Activated T-helper 1 cell treated with anti-CD3 and anti-CD28 coated beads, Interleukin-12 subunit alpha, Interleukin-12 subunit beta, Interleukin-2, Interleukin-4 antibody, amounts not matched to agents 30 ng/mL and 10 ng/mL and 1 ng/mL, durations not matched to agents 14 hours and 24 hours and 36 hours (primary cell): ENCODE data around the gene ETHE1. TPM values are rescaled to one million over a fixed set of nuclear protein-coding genes. Genes with fewer than 3 reads are reported as not detected.
"Not testable (repeated sequence)": the region's sequence is repeated elsewhere in the genome, so short reads cannot be mapped to it uniquely, and the experiment has no call there.

ENCODE experiments used
- DNase-seq: peaks from one replicate; pipeline ENCODE4 v3.0.0; 2021; ENCODE audit warnings: low spot score
- H3K27ac Mint-ChIP-seq: one replicate; pipeline ENCODE4 v1.8.0; 2021; ENCODE audit warnings: mild to moderate bottlenecking, mixed read lengths
- H3K27me3 Mint-ChIP-seq: one replicate; pipeline ENCODE4 v1.8.0; 2022; ENCODE audit warnings: mild to moderate bottlenecking, moderate library complexity, mixed read lengths; ENCODE audit not compliant: insufficient read depth
- H3K36me3 Mint-ChIP-seq: one replicate; pipeline ENCODE4 v1.8.0; 2021; ENCODE audit warnings: low read depth, mixed read lengths
- H3K4me1 Mint-ChIP-seq: one replicate; pipeline ENCODE4 v1.8.0; 2021; ENCODE audit warnings: low read depth, mixed read lengths
- H3K4me3 Mint-ChIP-seq: one replicate; pipeline ENCODE4 v1.8.0; 2021; ENCODE audit warnings: mild to moderate bottlenecking, moderate library complexity, mixed read lengths
- H3K9me3 Mint-ChIP-seq: one replicate; pipeline ENCODE4 v1.8.0; 2021; ENCODE audit warnings: mixed read lengths
- intact Hi-C: fragments of 100-400 bp; cut with micrococcal nuclease; formaldehyde crosslinking; loops from one replicate; pipeline ENCODE4 v1.15.1; 2024
- total RNA-seq: library from RNA; stranded (reverse); gene quantifications from 2 replicates; pipeline ENCODE4 v1.2.3, GENCODE V29; 2022

ETHE1 gene
- total RNA-seq, 1 donor from 2014 or later, result 55.4 TPM

DNA sequence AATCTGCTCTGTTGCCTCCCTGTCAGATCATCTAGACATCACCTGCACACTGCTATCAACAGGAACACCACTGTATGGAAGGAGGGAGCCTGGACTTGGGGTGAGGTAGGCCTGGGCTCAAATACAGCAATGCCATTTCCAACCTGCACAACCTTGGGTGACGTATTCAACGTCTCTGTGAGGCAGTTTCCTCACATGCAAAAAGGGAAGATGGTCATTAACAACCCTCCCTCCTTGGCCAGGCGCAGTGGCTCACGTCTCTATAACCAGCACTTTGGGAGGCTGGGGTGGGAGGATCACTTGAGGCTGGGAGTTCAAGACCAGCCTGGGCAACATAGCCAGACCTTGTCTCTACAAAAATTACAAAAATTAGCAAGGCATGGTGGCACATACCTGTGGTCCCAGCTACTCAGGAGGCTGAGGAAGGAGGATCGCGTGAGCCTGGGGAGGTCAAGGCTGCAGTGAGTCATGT, 35.3 kb upstream of the ETHE1 start:
- no peak for DNase-seq
- no peaks in the 10 kb centered on the region for H3K27me3 Mint-ChIP-seq
- H3K36me3 Mint-ChIP-seq, result peaks cover 23% of the 10 kb centered on the region
- peaks cover 32% of the 10 kb centered on the region for H3K4me1 Mint-ChIP-seq
- H3K9me3 Mint-ChIP-seq, result no peaks in the 10 kb centered on the region
- H3K4me3 Mint-ChIP-seq, result peak overlapping the region; percentile 51
- intact Hi-C loops, result loop anchor here (1.0 to 2.0 kb wide), 4 partner anchors 13 to 57 kb away; partner anchors contain the start of genes IRGQ, PINLYP, XRCC1 and ZNF428
- H3K27ac Mint-ChIP-seq, result peak overlapping the region; percentile 74

DNA sequence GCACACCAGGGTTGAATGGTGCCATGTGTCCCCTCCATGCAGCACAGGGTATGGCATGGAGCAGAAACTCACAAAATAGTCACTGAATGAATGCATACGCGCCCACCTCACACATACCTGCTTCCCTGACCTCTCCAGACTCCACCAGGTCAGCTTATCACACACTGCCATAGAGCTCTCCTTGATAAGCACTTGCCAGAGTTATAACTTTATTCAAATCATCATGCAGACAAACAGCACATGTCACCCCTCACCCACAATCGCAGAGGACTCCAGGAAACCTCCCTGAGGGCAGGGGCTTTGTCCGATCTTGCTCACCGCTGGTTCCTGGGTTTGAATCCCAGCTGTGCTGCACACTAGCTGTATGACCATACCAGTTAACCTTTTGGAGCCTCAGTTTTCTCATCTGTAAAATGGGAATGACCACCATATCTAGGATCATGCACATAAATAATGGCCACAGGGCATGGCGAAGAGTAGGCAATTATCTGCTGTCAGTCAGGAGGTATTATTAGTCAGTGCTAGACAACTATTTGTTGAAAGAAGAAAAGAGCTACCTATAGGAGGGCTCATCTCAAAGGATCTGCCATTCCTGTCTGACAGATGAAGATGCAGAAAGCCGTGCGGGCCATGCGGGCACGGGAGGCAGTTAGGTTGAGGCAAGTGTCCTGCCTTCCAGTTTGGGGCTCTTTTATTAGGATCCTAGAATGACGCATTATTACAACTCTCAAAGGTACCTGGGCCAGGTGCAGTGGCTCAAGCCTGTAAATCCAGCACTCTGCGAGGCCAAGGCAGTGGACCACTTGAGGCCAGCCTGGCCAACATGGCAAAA, 34.4 kb upstream of the ETHE1 start:
- Mint-ChIP-seq H3K36me3 (peaks cover 21% of the 10 kb centered on the region), H3K27me3 (no peaks in the 10 kb centered on the region), H3K4me1 (peaks cover 32% of the 10 kb centered on the region), H3K4me3 (no peak overlapping the region), H3K27ac (peak overlapping the region; percentile 74), H3K9me3 (no peaks in the 10 kb centered on the region)
- intact Hi-C loops, result no loop called here
- no peak for DNase-seq

DNA sequence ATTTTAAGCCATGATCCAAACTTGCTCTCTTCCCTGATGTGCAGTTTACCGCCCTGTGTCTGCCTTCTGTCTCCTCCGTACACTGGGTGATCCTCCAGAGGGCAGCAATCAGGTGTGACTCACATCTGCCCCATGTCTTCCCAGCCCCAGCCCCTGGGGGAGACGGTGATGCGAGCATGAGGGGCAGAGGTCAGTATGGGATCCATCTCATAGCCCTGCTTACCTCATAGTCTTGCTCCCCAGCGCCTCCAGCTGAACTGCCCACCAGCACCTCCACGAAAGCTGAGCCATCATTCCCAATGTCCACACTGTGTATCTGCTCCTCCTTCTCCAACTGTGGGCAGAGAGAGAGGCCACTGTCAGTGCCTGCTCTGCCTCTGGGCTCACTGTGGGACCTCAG, 33.7 kb upstream of the ETHE1 start:
- Mint-ChIP-seq H3K4me3 (no peak overlapping the region), H3K27me3 (no peaks in the 10 kb centered on the region), H3K4me1 (peaks cover 32% of the 10 kb centered on the region), H3K27ac (no peak overlapping the region), H3K36me3 (peaks cover 21% of the 10 kb centered on the region), H3K9me3 (no peaks in the 10 kb centered on the region)
- no peak for DNase-seq
- intact Hi-C loops, result no loop called here

DNA sequence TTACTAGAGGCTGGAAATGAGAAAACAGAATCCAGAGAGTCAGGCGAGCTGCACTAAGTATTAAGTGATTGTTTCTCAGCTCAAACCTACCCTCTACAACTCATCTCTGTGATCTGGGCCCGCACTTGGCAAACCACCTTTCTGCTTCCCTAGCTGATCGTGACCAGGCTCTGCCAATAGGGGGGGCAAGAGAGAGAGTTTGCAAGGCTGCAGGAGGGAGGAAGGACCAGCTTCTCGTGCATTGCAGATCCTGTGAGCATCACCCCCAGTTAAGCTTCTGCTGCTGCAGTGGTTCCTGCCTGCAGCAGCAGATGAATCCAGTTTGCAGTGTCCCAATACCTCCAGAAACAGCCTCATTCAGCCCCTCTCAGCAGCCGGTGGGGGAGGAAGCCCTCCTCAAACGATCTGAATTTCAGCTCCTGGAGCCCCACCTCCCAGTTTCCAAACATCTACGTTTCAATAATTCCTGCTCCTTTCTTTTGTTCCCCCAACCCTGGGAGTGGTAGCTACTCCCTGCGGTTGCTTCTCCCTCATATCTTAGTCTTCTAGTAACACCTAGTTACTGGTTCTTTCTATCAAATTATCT, 28.3 kb upstream of the ETHE1 start:
- no peak overlapping the region for H3K4me3 Mint-ChIP-seq
- DNase-seq, result peak; percentile 75
- H3K4me1 Mint-ChIP-seq, result peaks cover 9% of the 10 kb centered on the region
- no peaks in the 10 kb centered on the region for H3K27me3 Mint-ChIP-seq
- H3K27ac Mint-ChIP-seq, result peak overlapping the region; percentile 18
- H3K36me3 Mint-ChIP-seq, result peaks cover 9% of the 10 kb centered on the region
- intact Hi-C loops, result loop anchor here (1.0 to 10.0 kb wide), 3 partner anchors 39 to 252 kb away; no protein-coding TSS in a partner anchor
- H3K9me3 Mint-ChIP-seq, result no peaks in the 10 kb centered on the region

GRCh38 chr19:43554317-43554895, 27.4 kb upstream of the ETHE1 start:
- Mint-ChIP-seq H3K36me3 (peaks cover 8% of the 10 kb centered on the region), H3K27ac (peak overlapping the region; percentile 18), H3K4me3 (no peak overlapping the region)

GRCh38 chr19:43553656-43554055, 26.7 kb upstream of the ETHE1 start:
- Mint-ChIP-seq H3K4me3 (no peak overlapping the region), H3K9me3 (no peaks in the 10 kb centered on the region), H3K27ac (no peak overlapping the region), H3K27me3 (no peaks in the 10 kb centered on the region), H3K4me1 (peaks cover 9% of the 10 kb centered on the region), H3K36me3 (peaks cover 8% of the 10 kb centered on the region)
- no peak for DNase-seq
- intact Hi-C loops, result loop anchor here (10.0 kb wide), 1 partner anchor 171 kb away; no protein-coding TSS in a partner anchor

More at GRCh38 chr19:43554317-43554895, 27.4 kb upstream of the ETHE1 start:
- DNase-seq, result no peak
- H3K9me3 Mint-ChIP-seq, result no peaks in the 10 kb centered on the region
- intact Hi-C loops, result loop anchor here (10.0 kb wide), 1 partner anchor 170 kb away; no protein-coding TSS in a partner anchor
- H3K27me3 Mint-ChIP-seq, result no peaks in the 10 kb centered on the region
- H3K4me1 Mint-ChIP-seq, result peaks cover 9% of the 10 kb centered on the region

DNA sequence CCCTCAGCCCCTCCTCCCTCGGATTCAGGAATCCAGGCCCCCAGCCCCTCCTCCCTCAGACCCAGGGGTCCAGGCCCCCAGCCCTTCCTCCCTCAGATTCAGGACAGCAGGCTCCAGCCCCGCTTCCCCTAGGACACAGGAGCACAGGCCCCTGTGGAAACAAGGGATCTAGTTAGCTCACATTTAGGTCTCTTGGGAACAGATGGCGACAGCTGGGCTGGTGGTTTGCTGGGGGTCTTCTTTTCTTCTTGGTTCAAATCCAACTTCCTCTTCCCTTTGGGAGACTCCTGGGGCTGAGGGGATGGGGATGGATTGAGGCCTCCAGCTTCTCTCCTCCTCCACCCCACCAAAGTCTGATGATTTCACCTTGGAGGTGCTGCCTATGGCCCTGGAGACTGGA, 25.6 kb upstream of the ETHE1 start:
- intact Hi-C loops, result loop anchor here (10.0 kb wide), 1 partner anchor 172 kb away; no protein-coding TSS in a partner anchor
- H3K9me3 Mint-ChIP-seq, result no peaks in the 10 kb centered on the region
- peaks cover 9% of the 10 kb centered on the region for H3K4me1 Mint-ChIP-seq
- DNase-seq, result no peak
- H3K27me3 Mint-ChIP-seq, result no peaks in the 10 kb centered on the region
- H3K27ac Mint-ChIP-seq, result no peak overlapping the region
- H3K4me3 Mint-ChIP-seq, result no peak overlapping the region
- peaks cover 8% of the 10 kb centered on the region for H3K36me3 Mint-ChIP-seq

- Mint-ChIP-seq H3K9me3 (no peaks in the 10 kb centered on the region), H3K36me3 (peaks cover 10% of the 10 kb centered on the region), H3K27me3 (no peaks in the 10 kb centered on the region), H3K4me3 (no peak overlapping the region), H3K4me1 (peaks cover 9% of the 10 kb centered on the region), H3K27ac (no peak overlapping the region)
- no peak for DNase-seq
- intact Hi-C loops, result loop anchor here (10.0 kb wide), 1 partner anchor 173 kb away; no protein-coding TSS in a partner anchor
These were observed 25.1 kb upstream of the ETHE1 start for GRCh38 chr19:43552198-43552450.

- no peak overlapping the region for H3K4me3 Mint-ChIP-seq
- H3K9me3 Mint-ChIP-seq, result no peaks in the 10 kb centered on the region
- no peak overlapping the region for H3K27ac Mint-ChIP-seq
- no peaks in the 10 kb centered on the region for H3K27me3 Mint-ChIP-seq
- intact Hi-C loops, result loop anchor here (10.0 kb wide), 1 partner anchor 173 kb away; no protein-coding TSS in a partner anchor
- peaks cover 9% of the 10 kb centered on the region for H3K4me1 Mint-ChIP-seq
- peaks cover 10% of the 10 kb centered on the region for H3K36me3 Mint-ChIP-seq
- DNase-seq, result no peak
These were observed 24.6 kb upstream of the ETHE1 start for GRCh38 chr19:43551399-43552197.

DNA sequence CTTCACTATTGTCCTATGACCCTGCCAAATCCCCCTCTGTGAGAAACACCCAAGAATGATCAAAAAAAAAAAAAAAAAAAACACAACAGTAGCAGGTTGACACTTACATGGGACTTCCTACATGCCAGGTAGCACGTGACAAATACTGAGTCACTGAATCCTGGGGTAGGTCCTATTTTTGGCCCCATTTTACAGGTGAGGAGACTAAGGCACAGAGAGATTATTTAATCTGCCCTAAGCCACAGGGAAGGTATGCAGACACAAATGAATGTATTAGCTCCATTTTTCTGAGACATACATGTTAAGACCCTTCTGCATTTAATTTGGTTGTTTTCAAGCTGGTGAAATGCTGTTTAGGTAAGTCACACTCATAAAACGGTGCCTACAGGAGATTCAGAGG, 21.7 kb upstream of the ETHE1 start:
- DNase-seq, result no peak
- Mint-ChIP-seq H3K36me3 (peaks cover 6% of the 10 kb centered on the region), H3K4me1 (no peaks in the 10 kb centered on the region), H3K27me3 (no peaks in the 10 kb centered on the region), H3K27ac (no peak overlapping the region), H3K4me3 (no peak overlapping the region), H3K9me3 (no peaks in the 10 kb centered on the region)
- intact Hi-C loops, result no loop called here

DNA sequence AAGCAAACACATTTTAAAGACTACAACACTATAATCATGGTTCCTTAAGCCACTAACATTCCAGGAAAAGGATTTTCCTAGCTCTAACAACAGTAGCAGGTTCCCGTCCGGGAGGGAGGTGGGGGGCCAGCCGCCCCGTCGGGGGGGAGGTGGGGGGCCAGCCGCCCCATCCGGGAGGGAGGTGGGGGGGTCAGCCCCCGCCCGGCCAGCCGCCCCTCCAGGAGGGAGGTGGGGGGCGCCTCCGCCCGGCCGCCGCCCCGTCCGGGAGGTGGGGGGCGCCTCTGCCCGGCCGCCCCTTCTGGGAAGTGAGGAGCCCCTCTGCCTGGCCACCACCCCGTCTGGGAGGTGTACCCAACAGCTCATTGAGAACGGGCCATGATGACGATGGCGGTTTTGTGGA, 20.9 kb upstream of the ETHE1 start:
- H3K27me3 Mint-ChIP-seq, H3K4me3 Mint-ChIP-seq, H3K4me1 Mint-ChIP-seq, DNase-seq, H3K36me3 Mint-ChIP-seq, H3K9me3 Mint-ChIP-seq, H3K27ac Mint-ChIP-seq, intact Hi-C loops: not testable (repeated sequence)

DNA sequence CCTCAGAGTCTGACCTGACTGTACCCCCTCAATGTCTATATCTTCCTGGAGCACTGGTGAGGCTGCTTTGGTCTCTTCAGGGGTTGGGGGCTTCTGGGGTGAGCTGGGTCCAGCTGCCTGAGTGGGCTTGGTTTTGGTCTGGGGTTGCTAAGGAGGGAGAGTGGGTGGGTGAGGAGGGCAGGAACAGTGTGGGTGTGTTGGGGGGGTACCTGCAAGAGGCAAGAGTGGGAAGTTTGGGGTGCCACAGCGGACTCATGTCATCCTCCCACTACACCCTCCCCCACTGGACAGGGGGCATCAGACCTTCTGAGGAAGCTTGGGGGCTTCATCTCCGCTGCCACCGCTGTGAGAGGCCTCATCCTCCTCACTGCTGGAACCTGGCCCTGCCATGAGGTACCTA, 19.6 kb upstream of the ETHE1 start:
- Mint-ChIP-seq H3K27me3 (no peaks in the 10 kb centered on the region), H3K9me3 (no peaks in the 10 kb centered on the region), H3K4me1 (no peaks in the 10 kb centered on the region), H3K27ac (no peak overlapping the region), H3K36me3 (peaks cover 9% of the 10 kb centered on the region), H3K4me3 (no peak overlapping the region)
- DNase-seq, result no peak
- intact Hi-C loops, result no loop called here
